ENCODE results near the gene GOLGA6D. TPM values are rescaled to one million over a fixed set of nuclear protein-coding genes. Genes with fewer than 3 reads are reported as not detected.
"Not testable (repeated sequence)": the region's sequence is repeated elsewhere in the genome, so short reads cannot be mapped to it uniquely, and the experiment has no call there.

Gene GOLGA6D
- total RNA-seq, 1 donor from 2014 or later: 0.19 TPM

- H3K36me3 Mint-ChIP-seq: no peaks in the 10 kb centered on the region
- H3K27me3 Mint-ChIP-seq: peaks cover 3% of the 10 kb centered on the region
- peak; percentile 96 for DNase-seq (ENCODE audit: extremely low spot score, unreplicated experiment)
- H3K9me3 Mint-ChIP-seq: no peaks in the 10 kb centered on the region
- H3K4me1 Mint-ChIP-seq (ENCODE audit: unreplicated experiment): peaks cover 14% of the 10 kb centered on the region
- peak within 1 kb of the TSS; percentile 99 for H3K4me3 Mint-ChIP-seq
- peak; percentile 22 for TF ChIP-seq CTCF (conservative IDR thresholded peaks at IDR 0.05)
- H3K27ac Mint-ChIP-seq: peak within 1 kb of the TSS; percentile 93
Measured at GRCh38 chr15:75335705-75336355, 53.2 kb downstream of the GOLGA6D start, which contains the start of gene COMMD4. COMMD4 (plus strand) TSS chr15:75336063; CDS start chr15:75336090, 27 bp downstream.

GRCh38 chr15:75338661-75339240, 56.1 kb downstream of the GOLGA6D start:
- no peak for TF ChIP-seq CTCF (conservative IDR thresholded peaks at IDR 0.05)
- peaks cover 3% of the 10 kb centered on the region for H3K36me3 Mint-ChIP-seq
- no peak for DNase-seq (ENCODE audit: extremely low spot score, unreplicated experiment)
- H3K27me3 Mint-ChIP-seq: no peaks in the 10 kb centered on the region
- H3K9me3 Mint-ChIP-seq: no peaks in the 10 kb centered on the region
- H3K4me1 Mint-ChIP-seq (ENCODE audit: unreplicated experiment): peaks cover 14% of the 10 kb centered on the region
- no peak overlapping the region for H3K27ac Mint-ChIP-seq
- H3K4me3 Mint-ChIP-seq: no peak overlapping the region

- no peak overlapping the region for H3K4me3 Mint-ChIP-seq
- H3K27ac Mint-ChIP-seq: no peak overlapping the region
Measured at GRCh38 chr15:75339531-75340240, 57.1 kb downstream of the GOLGA6D start.

GRCh38 chr15:75342221-75342620, 59.6 kb downstream of the GOLGA6D start:
- Mint-ChIP-seq H3K9me3 (no peaks in the 10 kb centered on the region), H3K4me1 (ENCODE audit: unreplicated experiment) (no peaks in the 10 kb centered on the region), H3K27ac (no peak overlapping the region), H3K36me3 (peaks cover 3% of the 10 kb centered on the region), H3K27me3 (peaks cover 15% of the 10 kb centered on the region), H3K4me3 (no peak overlapping the region)
- no peak for DNase-seq (ENCODE audit: extremely low spot score, unreplicated experiment)
- TF ChIP-seq CTCF (conservative IDR thresholded peaks at IDR 0.05): no peak

More at GRCh38 chr15:75339531-75340240, 57.1 kb downstream of the GOLGA6D start:
- no peak for TF ChIP-seq CTCF (conservative IDR thresholded peaks at IDR 0.05)
- Mint-ChIP-seq H3K36me3 (peaks cover 3% of the 10 kb centered on the region), H3K4me1 (ENCODE audit: unreplicated experiment) (peaks cover 14% of the 10 kb centered on the region), H3K9me3 (no peaks in the 10 kb centered on the region), H3K27me3 (no peaks in the 10 kb centered on the region)
- DNase-seq (ENCODE audit: extremely low spot score, unreplicated experiment): no peak

- H3K36me3 Mint-ChIP-seq; H3K27ac Mint-ChIP-seq; H3K4me3 Mint-ChIP-seq; H3K4me1 Mint-ChIP-seq (ENCODE audit: unreplicated experiment); H3K9me3 Mint-ChIP-seq; DNase-seq (ENCODE audit: extremely low spot score, unreplicated experiment): not testable (repeated sequence)
- H3K27me3 Mint-ChIP-seq: peaks cover 18% of the 10 kb centered on the region
Measured at GRCh38 chr15:75343953-75344352, 61.3 kb downstream of the GOLGA6D start.

Other genes with a start within 250 kb of the GOLGA6D start
- gene C15orf39, start 81.0 kb upstream of the GOLGA6D start, total RNA-seq (ENCODE audit: low replicate concordance): 44.5 and 70.3 TPM in 2 replicates
- not detected in 2 replicates for gene GOLGA6C, start 24.5 kb upstream of the GOLGA6D start, total RNA-seq (ENCODE audit: low replicate concordance)
- gene COMMD4, start 53.2 kb downstream of the GOLGA6D start, total RNA-seq (ENCODE audit: low replicate concordance): 73.8 and 97.7 TPM in 2 replicates
- gene NEIL1, start 64.2 kb downstream of the GOLGA6D start, total RNA-seq (ENCODE audit: low replicate concordance): 30.7 and 40.4 TPM in 2 replicates
- 143 and 220 TPM in 2 replicates for gene MAN2C1, start 85.8 kb downstream of the GOLGA6D start, total RNA-seq (ENCODE audit: low replicate concordance)
- 47.1 and 75.4 TPM in 2 replicates for gene SIN3A, start 168.9 kb downstream of the GOLGA6D start, total RNA-seq (ENCODE audit: low replicate concordance)